ENCODE measurements around the gene ISM1.

ISM1 gene

DNA sequence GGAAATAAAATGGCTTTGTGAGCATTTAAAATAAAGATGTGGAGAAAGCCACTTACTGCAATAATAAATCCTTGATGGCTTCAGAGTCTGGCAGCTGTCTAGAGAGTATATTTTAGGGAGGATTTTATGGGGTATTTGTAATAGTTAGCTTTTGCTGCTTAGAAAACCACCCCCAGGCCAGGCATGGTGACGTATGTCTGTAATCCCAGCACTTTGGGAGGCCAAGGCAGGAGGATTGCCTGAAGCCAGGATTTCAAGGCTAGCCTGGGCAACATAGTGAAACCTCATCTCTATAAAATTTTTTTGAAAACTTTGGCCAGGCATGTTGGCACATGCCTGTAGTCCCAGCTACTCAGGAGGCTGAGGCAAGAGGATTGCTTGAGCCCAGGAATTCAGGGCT is 63.8 kb downstream of the ISM1 start:
- POLR2A ChIA-PET: no interaction called here
- no peak for DNase-seq (ENCODE audit: extremely low spot score)

DNA sequence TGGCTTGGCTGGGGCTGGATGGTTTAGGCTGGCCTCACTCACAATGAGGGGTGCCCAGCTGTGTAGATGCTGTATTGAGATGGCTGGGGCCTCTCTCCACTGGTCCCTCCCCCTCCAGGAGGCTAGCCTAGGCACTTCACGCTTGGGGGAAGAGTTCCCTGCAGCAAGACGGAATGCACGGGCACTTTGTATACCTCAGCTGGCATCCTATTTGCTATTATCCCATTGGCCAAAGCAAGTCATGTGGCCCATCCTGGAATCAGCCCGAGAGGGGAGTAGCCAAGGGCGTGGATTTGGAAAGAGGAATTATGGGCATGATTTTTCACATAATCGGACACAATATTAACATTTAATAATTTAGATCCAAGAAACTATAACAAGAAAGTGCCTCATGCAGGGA is 64.3 kb downstream of the ISM1 start:
- POLR2A ChIA-PET: no interaction called here
- CTCF ChIA-PET: interaction anchor here (1.5 kb wide), 1 partner anchor 18 kb away, joined by 4 read pairs; no protein-coding TSS in a partner anchor
- DNase-seq (ENCODE audit: extremely low spot score): no peak
- TF ChIP-seq, protein P1, sequence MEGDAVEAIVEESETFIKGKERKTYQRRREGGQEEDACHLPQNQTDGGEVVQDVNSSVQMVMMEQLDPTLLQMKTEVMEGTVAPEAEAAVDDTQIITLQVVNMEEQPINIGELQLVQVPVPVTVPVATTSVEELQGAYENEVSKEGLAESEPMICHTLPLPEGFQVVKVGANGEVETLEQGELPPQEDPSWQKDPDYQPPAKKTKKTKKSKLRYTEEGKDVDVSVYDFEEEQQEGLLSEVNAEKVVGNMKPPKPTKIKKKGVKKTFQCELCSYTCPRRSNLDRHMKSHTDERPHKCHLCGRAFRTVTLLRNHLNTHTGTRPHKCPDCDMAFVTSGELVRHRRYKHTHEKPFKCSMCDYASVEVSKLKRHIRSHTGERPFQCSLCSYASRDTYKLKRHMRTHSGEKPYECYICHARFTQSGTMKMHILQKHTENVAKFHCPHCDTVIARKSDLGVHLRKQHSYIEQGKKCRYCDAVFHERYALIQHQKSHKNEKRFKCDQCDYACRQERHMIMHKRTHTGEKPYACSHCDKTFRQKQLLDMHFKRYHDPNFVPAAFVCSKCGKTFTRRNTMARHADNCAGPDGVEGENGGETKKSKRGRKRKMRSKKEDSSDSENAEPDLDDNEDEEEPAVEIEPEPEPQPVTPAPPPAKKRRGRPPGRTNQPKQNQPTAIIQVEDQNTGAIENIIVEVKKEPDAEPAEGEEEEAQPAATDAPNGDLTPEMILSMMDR (IDR thresholded peaks at IDR 0.05; ENCODE audit: control extremely low read depth, extremely low read depth, low read depth, missing control alignments): no peak

More for the DNA sequence above, 63.8 kb downstream of the ISM1 start:
- TF ChIP-seq, protein P1 (IDR thresholded peaks at IDR 0.05; ENCODE audit: control extremely low read depth, extremely low read depth, low read depth, missing control alignments): no peak
- CTCF ChIA-PET: interaction anchor here (1.5 kb wide), 1 partner anchor 18 kb away, joined by 4 read pairs; no protein-coding TSS in a partner anchor

DNA sequence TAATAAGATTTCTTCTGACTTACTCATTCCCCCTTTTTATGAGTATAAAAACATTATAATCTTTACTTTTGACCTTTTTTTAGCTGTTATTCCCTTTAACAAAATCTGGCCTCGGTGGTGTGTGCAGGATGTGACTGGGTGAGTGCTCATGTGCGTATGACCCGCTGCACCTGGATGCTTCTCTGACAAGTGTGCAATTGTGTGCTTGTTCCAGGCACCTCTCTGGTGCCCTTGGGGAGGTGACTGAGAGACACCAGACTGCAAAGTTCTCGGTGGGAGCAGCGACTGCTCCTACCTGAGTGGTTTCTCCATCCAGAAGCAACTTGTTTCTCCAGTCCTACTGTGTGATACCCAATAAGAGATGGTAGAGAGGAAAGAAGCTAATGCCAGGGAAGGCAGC is 65.0 kb downstream of the ISM1 start:
- POLR2A ChIA-PET: no interaction called here
- CTCF ChIA-PET: interaction anchor here (1.3 kb wide), 1 partner anchor 17 kb away, joined by 5 read pairs; no protein-coding TSS in a partner anchor
- no peak for DNase-seq (ENCODE audit: extremely low spot score)
- TF ChIP-seq, protein P1 (IDR thresholded peaks at IDR 0.05; ENCODE audit: control extremely low read depth, extremely low read depth, low read depth, missing control alignments): no peak

DNA sequence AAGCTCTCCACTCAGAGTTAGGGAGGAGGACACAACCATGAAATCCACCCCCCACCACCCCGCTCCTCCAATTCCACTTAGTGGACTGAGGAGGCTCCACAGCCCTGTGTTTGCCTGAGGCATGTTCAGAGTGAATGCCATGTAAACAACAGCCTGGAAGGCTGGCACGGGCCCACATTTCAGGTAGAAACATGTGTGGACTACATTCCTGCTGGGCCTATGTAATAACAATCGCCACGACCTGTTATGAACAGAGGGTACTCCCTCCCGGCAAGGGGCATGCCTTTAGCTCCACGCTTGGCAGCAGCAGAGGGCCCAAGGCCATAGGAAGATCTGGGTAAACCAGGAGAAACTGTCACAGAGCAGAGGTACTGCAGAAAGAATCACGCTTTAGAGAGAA is 65.5 kb downstream of the ISM1 start:
- TF ChIP-seq, protein P1 (IDR thresholded peaks at IDR 0.05; ENCODE audit: control extremely low read depth, extremely low read depth, low read depth, missing control alignments): no peak
- POLR2A ChIA-PET: no interaction called here
- CTCF ChIA-PET: interaction anchor here (1.3 kb wide), 1 partner anchor 16 kb away, joined by 5 read pairs; no protein-coding TSS in a partner anchor
- no peak for DNase-seq (ENCODE audit: extremely low spot score)

DNA sequence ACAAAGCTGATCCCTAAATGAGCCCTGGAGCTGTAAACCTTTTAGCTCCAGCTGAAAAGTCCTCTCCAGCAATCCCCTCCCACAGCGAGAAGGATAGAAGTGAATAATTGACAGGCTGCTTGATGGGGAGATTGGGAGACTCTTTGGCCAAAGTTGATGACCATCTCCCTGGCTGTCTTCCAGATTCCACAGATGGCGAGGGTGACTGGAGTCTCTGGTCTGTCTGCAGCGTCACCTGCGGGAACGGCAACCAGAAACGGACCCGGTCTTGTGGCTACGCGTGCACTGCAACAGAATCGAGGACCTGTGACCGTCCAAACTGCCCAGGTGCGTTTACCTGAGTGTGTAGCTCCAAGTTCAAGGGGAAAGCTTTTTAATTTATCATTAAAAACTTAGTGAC is 67.3 kb downstream of the ISM1 start:
- CTCF ChIA-PET: interaction anchor here (0.9 to 1.6 kb wide), 2 partner anchors 18 to 258 kb away, joined by 3 read pairs; no protein-coding TSS in a partner anchor
- POLR2A ChIA-PET: no interaction called here
- DNase-seq (ENCODE audit: extremely low spot score): no peak
- TF ChIP-seq, protein P1 (IDR thresholded peaks at IDR 0.05; ENCODE audit: control extremely low read depth, extremely low read depth, low read depth, missing control alignments): no peak

DNA sequence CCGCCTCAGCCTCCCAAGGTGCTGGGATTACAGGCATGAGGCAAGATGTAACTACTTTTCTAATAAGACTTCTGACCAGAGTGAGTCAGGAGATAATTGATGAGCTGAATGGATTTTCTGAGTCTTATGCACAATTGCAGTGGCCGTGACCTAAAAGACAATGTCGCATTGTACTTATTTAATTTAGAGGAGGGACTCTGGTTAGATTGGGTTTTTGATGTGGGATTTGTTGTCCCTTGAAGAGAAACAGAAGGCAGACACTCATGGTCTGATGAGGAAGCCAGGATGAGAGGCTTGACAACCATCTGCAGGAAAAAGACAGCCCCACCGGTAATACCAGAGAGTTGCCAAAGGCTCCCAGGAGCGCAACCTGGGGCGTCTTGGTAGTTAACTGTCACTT is 68.0 kb downstream of the ISM1 start:
- TF ChIP-seq, protein P1 (IDR thresholded peaks at IDR 0.05; ENCODE audit: control extremely low read depth, extremely low read depth, low read depth, missing control alignments): no peak
- DNase-seq (ENCODE audit: extremely low spot score): no peak
- ChIA-PET CTCF (interaction anchor here (0.9 to 1.6 kb wide), 2 partner anchors 18 to 257 kb away, joined by 3 read pairs; no protein-coding TSS in a partner anchor), POLR2A (no interaction called here)
